ENCODE results near the gene PCDHA4.
"Not testable (repeated sequence)": the region's sequence is repeated elsewhere in the genome, so short reads cannot be mapped to it uniquely, and the experiment has no call there.

GRCh38 chr5:140802381-140802780 lies 4.5 kb upstream of the PCDHA4 start:
- not testable (repeated sequence) for TF ChIP-seq EZH2phosphoT487, CTCF (IDR thresholded peaks at IDR 0.05)
